NCI-H2029 treated with DMSO at 0.1 percent for 48 hours (cell line): Measurements from ENCODE around the gene THRB.

ENCODE experiments used
- DNase-seq: peaks from one replicate; lab custom pipeline; 2025; lab: John Stamatoyannopoulos, UW

THRB gene

DNA sequence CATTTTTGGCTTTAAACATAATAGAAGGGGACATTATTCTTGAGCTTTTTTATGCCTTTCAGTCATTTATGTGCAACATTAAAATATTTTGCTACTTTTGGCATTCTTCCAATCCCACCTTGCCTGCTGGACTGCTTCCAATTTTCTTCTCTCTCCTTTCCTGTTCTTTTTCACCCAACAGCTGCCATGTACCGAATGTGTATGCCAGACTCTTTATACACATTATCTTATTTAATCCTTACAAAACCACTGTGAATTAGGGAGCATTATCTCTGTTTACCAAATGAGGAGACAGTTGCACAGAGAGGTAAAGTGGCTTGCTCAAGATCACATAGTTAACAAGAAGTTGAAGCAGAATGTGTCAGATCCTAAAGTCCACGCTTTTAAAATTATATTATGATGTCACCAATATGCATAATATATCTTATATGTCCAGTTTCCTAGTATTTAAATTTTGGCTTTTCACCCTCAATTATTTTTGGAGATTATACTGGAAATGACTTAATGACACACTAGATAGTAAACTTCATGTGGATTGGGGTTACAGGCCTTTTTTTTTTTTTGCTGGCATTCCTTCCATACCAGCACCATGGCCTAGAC, 231.5 kb downstream of the THRB start:
- peak; percentile 24 for DNase-seq

DNA sequence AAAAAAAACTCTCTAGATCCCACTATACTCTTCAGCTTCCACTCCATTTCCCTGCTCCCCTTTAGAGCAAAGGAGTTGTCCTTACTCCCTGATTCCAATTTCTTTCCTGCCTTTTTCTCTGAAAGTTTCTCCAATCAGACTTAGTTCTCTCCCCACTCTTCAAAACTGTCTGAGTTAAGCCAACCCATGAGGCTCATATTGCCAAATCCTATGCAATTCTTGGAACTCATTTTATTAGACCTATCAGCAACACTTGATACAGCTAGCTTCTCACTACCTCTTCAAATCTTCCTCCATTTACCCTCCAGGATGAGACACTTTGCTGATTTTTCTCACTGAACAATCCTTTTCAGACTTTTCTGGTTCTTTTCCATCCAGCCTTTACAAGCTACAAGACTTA, 233.1 kb downstream of the THRB start:
- DNase-seq, result no peak

DNA sequence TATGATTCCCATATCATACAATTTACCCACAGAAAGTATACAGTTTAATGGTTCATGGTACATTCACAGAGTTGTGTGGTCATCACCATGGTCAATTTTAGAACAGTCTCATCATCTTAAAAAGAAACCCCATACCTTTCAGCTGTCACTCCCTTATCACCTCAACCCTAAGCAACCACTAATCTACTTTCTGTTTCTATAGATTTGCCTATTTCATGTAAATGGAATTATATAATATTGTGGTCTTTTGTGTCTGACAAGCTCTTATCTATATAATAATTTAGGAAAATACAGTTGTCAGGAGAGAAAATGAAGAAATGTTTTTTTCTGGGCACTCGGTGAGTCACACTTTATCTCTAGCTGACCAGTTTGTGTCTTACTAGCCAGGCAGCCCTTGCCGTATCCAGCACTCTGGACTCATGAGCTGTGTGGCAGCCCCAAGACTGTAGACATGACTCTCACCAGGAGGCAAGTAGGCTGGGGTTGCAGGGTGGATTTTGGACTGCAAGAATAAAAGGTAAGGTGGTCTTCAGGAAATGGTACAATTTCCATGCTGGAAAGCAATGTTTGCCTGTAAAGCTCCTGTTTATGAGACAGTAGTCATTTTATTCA, 234.6 kb downstream of the THRB start:
- DNase-seq, result no peak

DNA sequence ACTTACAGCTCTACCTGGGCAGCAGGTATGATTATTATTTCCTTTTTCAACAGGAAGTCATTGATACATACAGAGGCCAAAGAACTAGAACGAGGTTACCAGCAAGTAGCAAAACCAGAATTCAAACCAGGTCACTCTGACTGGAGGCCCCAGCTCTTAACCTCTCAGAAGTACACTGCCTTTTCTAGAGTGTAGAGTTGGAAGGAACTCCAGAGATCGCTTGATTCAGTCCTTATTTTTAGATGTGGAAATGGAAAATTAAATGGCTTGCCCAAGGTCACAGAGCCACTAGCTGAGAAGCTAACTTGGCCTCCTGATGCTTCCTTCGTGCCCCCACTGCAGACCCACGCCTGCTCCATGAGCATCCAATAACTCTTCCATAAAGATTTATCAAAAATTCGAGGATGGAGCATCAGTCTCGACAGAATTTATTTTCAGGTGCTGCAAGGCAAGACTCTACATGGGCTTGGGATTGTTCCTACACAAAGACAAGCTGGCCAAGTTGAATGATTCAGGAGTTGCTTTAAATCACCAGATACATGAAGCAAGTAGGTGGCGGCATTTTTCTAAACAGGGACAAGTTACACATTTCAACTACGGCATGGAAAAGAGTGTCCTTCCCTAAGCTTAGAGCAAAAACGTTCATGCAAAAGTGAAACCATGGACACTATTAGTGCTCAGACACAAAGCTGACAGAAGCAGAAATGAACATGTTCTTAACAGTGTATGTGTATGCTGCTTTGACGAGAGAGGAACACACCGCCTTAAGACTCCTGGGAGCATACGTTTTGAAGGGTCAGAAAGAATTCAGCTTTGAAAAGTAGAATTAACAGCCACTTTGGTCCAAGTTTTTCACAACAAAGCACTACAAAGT, 235.7 kb downstream of the THRB start:
- no peak for DNase-seq

DNA sequence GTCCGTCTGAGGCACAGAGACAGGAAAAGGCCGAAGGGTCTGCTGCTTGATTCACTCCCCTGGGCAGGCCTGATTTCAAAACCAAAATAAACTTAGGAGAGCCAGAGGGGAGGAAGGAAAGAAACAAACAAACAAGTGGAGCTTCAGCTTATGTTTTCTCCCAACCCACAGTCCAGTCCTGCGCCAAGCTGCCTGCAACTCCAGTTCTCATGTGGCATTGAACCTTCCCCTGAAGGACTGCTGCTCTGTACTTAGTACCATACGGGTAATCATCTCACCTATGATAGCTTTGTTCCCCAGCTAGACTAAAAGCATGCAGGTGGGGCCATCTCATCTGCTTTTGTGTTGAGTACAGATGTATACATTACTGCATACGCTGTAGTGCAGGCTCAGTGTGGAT, 236.4 kb downstream of the THRB start:
- no peak for DNase-seq

DNA sequence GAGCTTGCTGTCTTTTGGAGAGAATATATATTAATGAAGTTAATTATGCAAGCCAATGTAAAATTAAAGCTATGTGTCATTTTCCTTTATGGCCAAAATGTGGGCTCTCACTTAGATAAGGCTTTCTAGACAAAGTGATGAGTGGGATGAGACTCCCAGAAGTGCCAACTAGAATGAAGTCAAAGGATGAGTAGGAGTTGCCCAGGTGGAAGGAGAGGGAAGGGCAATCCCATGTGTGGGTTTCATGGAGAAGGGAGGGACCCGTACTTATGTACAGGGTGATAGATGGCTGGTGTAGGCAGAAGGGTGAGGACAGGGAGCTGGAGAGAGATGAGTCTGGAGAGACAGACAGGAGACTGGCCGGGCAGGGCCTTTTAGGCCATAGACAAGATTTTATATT, 239.2 kb downstream of the THRB start:
- no peak for DNase-seq

DNA sequence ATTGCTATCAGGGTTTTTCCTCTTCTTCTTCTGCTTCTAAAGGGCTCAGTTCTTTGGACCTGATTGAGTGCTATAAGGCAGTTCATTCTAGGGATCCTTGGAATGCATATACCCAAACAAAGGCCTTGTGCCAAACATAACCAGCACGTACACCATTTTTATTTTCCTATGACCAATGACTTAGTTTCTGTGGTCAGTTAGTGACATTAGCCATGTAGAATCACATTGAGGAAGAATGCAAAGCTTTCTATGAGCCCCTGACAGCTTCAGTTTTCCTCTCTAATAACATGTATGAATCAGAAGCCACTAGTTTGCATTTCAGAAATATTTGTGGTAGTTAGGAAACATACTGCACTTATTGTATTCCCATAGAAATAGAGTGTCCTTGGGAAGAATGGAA, 240.0 kb downstream of the THRB start:
- DNase-seq, result no peak

DNA sequence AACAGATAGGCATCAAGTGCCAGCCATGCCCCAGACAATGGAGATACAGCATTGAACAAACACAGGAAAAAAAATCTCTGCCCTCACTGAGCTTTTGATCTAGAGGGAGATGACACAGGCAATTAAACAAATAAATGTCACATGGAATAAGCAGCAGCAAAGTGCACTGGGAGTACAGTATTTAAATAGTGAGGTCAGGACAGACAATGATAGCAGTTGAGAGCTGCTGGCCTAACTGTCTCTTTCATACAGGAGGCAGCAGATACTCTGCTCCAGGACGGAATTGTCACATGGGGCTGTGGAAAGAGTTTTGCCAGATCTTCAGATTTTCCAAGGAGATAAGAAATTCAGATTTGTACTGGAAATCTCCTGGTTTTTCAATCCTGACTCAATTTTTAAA, 241.3 kb downstream of the THRB start:
- no peak for DNase-seq

DNA sequence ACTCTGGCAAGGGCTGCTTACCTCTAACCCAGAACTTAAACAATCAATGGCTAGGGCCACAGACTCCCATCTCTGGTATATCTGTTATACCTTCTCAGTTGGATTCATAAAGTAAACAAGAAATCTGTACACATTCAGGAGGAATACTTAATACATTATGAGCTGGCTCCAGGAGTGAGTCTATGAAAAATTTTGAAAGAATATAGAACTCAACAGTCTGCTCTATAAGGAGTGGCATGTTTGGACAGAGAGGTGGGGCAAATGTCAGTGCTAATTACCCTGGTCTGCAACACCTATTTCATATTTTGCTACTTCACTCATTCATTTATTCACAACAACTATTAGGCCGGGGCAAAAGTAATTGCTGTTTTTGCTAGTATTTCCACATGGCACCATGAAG, 245.1 kb downstream of the THRB start:
- DNase-seq, result no peak

DNA sequence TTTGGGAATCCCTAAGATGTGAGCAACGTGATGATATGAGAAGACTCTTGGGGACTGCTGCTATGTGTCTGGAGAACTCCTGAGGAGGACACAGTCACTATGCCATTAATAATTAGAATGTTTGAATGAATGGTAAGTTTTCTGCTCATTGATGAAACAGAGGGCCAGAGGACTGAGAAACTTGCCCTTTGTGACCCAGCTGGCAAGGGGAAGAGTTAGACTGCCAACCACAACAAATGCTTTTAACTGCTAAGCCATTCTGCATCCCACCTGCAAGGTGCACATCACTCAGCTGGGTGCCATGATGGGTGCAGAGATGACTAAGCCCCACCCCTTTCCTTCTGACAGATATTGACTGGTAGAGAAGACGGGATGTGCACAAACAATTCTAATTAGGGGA, 249.6 kb downstream of the THRB start:
- DNase-seq, result no peak

DNA sequence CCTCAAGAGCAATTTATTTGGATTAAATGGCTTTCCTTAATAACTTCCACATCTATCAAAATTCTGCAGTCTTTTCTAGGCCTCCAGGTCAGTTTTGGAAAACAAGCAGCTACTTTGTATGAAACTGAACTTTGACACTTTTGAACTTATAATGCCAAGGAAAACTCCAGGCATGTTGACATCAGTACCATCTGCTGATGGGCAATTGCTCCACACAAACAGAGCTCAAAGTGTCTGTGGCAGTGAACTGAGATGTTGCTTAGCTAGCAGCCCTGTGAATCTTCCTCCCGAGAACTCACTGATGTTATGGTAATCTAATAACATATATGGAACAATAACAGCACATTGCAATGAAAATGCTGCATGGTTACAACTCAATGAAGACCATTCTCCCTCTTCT, 250.2 kb downstream of the THRB start:
- DNase-seq, result no peak

DNA sequence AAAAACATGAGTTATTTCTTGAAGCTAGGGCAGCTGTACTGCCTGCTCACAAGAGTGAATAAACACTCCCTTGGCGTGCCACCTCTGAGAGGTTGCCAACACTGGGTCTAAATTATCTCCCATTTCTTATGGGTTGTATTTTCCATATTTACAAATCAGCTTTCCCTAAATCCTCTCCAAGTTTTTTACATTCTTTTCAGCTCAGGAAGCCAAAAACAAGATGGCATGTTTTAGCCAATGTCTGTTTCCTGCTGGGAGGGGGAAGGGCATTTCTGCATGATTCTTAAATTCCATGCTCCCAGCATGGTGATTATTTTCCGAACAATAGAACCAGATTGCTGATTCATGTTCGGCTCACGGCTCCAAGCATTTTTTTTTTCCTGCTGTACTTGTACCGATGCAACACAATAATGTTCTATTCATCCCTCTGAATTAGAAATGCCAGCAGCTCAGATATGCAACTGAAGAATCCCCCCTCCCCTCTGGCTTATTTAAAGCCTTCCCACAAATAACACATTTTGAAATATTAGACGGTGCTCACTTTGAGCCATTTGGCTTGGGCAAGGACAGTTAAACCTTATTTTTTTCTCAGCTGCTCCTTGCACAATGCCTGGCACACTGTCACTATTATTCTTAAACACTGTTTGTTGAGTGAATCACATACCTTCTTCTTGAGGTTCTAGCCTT, 252.5 kb downstream of the THRB start:
- no peak for DNase-seq

DNA sequence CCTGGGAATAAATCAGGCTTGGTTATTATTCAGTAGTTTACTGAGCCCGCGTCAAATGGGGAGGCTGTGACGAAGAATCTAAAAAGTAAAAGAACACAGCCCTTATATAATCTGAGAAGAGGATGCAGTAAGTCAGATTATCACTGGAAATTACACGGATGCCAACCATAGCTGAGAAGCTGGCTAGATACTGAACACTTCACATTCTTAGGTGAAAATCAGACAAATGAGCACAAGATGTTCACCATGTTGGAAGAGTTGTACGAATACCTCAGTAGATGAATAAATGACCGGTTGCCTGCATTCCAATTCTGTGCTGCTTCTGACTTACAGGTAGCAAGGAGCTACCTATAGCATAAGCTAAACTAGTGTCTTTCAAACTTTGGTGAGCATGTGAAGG, 254.3 kb downstream of the THRB start:
- DNase-seq, result no peak

DNA sequence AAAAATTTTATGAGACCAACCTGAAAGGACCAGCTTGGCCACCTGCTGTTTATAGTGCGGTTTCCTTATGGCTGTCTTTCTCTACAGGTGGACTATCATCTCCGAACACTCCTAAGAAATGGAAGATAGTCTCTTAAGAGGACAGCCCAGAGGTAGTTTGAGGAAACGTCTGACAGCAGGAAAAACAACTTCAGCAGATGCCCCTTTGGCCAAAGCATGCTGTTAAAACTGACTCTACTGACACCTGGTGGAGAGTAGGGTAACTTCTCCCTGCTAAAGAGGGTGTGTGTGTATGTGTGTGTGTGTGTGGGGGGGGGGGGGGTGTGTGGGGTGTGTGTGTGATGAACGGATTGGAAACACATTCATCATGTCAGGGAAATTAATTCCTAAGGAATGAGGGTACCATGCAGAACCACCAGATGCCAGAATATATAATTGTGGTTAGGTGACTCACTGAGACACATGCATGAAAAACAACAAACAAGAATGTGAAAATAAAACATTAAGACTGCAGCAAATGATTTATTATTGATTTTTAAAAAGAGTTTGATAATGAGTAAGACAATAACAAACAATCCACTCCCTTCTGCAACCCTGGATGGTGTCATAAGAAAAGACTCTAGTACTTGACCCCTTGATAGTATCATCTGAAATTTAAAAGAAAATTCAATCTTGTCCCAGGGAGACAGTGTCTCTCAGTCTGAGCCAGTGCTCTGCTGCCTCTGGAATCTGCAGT, 256.5 kb downstream of the THRB start:
- peak; percentile 62 for DNase-seq

DNA sequence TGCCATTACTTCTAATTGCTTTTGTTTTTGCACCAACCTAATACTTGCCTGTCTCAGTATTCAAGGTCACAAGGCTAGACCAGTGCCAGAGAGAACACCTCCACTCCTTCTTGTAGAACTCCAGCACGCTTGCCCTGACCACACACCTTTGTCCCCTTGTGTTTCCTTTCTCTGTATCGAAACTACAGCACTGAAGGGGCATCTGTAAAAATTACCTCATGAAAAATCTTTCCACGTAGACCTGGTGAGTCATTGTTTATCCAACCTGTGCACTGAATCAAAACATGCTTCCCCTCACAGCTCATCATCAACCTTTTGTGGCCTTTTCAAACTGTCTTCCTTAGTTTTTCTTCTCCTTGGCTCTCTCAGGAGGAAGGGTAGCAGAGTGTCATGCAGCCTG, 259.5 kb downstream of the THRB start:
- DNase-seq, result no peak

DNA sequence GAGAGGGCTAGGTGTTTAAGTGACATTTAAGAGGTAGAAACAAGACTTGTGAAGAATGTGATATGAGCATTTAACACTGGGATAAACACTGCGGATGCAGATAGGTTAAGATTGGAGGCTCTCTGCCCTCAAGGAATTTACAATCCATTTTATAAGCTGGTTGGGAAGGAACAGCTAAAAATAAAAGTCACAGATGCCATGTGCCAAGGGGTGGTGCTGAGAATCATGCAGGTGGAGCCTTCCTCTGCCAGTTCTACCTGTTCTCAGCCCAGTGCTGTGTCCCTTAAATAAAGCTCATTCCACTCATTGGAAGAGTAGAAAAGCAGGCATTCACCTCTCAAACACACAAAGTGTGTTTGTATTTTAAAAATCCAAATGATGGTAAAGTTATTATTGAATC, 261.9 kb downstream of the THRB start:
- no peak for DNase-seq

DNA sequence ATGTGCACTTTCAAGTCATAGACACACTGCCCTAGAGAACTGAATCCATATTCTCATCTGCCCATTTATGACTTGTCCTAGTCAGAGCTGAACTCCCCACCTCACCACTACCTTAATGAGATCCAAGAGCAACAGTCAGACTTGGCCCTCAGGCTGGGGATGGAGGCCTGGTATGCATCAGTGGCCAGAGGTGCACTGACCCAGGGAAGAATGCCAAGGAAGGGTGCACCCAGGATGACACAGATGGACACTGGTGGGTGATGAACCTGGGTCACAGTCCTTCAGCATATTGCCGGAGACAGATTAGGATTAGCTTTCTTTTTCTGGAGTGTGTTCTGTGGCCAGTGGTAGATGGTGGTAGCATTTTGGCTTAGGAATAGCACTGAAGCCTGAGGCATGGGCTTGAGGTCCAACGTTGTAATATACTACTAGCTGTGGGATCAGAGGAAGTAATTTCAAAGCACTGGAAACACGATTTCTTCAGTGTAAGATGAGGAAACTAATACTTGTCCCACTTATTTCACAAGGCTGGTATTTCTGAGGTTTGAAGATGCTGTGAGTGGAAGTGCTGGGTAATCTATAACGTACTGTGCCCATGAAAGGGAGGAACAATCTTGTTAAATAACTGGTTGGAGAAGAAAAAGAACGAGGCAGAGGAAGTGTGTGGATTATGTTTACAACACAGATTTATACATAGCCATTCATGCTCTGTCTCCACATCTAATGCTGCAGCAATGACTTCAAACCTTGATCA, 265.0 kb downstream of the THRB start:
- DNase-seq, result no peak

DNA sequence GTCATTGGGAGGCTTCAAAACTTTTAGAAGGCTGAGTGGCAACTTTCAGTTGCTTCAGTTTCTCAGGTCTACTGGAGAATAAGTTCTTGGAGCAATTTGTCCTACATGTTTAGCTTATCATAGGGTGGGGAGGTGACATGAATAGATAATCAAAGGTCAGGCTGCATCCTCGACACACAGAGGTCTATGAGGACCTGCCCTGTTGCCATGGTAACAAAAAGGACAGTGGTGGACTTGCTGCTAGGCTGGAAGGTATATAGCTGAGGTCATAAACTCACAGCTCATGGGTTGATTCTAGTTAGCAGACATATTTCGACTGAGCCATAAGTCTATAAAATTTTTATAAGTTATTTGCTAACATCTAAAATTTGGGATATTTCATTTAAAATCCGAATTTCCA, 267.0 kb downstream of the THRB start:
- no peak for DNase-seq

DNA sequence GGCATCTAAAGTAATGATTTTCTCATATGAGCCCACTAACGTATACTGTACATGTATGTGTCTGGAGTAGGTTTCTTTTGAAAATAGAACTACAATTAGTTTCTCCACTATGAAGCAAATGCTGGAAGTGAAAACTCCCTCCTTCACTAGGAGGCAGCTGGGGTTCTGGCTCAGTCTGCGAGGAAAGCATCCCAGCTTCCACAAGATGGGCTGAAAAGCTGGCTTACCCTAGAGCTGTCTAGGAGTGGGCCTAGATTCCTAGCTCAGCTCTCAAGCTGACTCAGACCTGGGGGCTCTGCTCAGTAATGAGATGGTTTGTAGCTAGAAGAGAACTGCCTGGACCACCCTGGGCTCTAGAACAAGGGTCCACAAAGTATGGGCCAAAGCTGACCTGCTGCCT, 268.3 kb downstream of the THRB start:
- no peak for DNase-seq

DNA sequence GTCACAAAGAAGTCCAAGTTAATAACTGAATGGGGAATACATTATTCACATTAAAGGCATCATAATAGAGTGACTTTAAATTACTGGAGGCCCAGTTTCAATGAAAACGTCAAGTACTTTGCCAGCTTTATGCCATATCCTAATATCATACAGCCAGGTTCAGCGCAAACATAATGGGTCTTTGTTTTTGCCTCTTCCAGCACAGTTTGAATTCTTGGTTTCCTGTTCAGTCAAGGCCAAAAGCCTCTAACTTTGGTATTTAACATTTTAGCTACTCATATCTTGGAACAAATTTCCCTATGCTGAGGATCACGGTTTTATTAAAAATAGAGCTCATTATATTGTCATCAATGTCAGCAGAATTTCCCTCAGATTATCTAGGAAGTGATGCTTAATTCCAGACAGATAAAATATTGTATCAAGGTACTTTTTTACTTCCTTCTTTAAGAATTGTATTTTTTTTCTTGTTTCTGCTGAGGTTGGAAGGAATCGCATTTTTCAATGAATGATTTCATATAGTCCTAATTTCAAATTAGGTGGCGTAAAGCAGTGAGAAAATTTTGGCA, 269.2 kb downstream of the THRB start:
- no peak for DNase-seq
